A549 treated with AZD2906 at 1 μM for 4 hours (cell line): ENCODE data around the gene TRIM60. TPM values are rescaled to one million over a fixed set of nuclear protein-coding genes. Genes with fewer than 3 reads are reported as not detected.

Experiments used
- total RNA-seq: library from RNA; stranded (reverse); fragments of 200-300 nt; extraction: Qiagen RNA extraction; gene quantifications from 5 replicates; pipeline ENCODE4 v1.2.3, GENCODE V29; 2022

TRIM60 gene
- total RNA-seq: not detected in 5 replicates

DNA sequence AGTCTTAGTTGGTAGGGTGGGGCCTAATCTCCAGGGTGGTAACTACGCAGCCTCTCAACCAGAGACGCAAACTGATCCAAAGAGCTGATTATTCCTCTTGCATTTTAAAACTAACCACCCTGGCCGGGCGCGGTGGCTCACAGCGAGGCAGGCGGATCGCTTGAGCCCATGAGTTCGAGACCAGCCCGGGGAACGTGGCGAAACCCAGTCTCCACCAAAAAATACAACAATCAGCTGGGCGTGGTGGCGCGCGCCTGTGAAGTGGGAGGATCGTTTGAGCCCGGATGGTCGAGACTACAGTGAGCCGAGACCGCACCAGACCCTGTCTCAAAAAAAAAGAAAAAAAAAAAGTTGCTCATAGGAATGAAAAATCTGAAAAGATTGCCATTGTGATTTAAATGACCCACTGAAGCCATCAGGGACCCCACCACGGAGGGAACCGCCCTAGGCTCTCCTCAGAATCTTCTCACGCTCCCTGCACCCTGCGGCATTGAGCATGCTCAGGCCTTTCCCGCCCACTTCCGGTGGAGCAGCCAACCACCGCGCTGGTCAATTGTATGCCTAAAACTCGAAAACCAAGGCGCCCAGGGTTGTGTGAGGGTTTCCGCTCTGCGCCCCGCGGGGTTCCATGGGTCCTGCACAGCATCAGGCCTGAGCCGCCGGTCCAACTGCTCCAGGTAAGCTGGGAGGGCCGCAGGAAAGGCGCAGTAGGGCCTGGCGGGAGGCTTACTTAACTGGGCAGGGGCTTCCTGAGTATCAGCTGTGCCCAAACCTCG is at the start of gene TRIM60:
TRIM60 (plus strand) TSS at position 564 of the 776 bp plus-strand sequence. CDS start 8,074 bp downstream, outside the sequence.

GRCh38 chr4:165053645-165054044 is 21.8 kb downstream of the TRIM60 start, which contains the start of gene TRIM75:
TRIM75 (plus strand) TSS chr4:165053866; CDS start chr4:165059148, 5,282 bp downstream.

Other genes with a start within 250 kb of the TRIM60 start
- not detected in 5 replicates for gene APELA, start 154.8 kb upstream of the TRIM60 start, total RNA-seq
- gene TRIM61, start 54.3 kb upstream of the TRIM60 start, total RNA-seq: not detected in 5 replicates
- not detected in 5 replicates for gene TRIM75, start 21.9 kb downstream of the TRIM60 start, total RNA-seq
- gene TMEM192, start 80.9 kb downstream of the TRIM60 start, total RNA-seq: 7.2 to 8.5 TPM (median 8.0 TPM) in 5 replicates
- gene KLHL2, start 175.6 kb downstream of the TRIM60 start, total RNA-seq: 15.8 to 19.9 TPM (median 18.4 TPM) in 5 replicates